Measurements from ENCODE around the gene OR1D5.

The OR1D5 gene

DNA sequence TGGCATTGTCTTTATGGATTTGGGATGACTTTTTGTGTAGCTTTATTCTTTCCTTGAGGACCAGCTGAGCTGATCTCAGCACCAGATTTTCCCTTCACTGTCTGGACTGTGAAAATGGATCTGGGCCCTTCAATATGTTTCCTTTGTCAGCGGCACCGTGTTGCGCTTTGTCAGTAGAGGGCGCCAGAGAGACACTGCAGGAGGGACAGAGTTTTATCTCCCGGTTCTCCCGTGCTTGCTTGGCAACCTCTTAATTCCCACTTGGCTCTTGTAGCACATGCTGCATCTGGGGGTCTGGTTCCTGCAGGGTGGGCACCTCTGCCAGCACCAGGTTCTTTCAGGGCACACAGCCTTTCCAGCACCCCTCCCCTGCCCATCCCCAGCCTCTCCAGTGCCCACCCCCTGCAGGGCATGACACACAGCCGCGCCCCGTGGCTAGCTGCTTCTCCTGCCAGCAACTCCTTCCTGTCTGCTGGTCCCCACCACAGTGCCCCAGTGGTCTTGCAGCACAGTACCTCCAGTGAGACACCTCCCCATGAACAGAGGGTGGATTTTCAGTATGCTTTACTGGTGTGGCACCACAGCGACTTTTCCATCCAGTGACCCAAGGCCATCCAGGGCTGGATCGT is 19.6 kb downstream of the OR1D5 start:
- TF ChIP-seq, protein P1, sequence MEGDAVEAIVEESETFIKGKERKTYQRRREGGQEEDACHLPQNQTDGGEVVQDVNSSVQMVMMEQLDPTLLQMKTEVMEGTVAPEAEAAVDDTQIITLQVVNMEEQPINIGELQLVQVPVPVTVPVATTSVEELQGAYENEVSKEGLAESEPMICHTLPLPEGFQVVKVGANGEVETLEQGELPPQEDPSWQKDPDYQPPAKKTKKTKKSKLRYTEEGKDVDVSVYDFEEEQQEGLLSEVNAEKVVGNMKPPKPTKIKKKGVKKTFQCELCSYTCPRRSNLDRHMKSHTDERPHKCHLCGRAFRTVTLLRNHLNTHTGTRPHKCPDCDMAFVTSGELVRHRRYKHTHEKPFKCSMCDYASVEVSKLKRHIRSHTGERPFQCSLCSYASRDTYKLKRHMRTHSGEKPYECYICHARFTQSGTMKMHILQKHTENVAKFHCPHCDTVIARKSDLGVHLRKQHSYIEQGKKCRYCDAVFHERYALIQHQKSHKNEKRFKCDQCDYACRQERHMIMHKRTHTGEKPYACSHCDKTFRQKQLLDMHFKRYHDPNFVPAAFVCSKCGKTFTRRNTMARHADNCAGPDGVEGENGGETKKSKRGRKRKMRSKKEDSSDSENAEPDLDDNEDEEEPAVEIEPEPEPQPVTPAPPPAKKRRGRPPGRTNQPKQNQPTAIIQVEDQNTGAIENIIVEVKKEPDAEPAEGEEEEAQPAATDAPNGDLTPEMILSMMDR (IDR thresholded peaks at IDR 0.05; ENCODE audit: insufficient read depth, low read depth, low read length, missing control alignments) = peak; percentile 34
- no peak overlapping the region for H3K4me3 ChIP-seq (ENCODE audit: low read length)
- no peak for DNase-seq (ENCODE audit: low read depth)

DNA sequence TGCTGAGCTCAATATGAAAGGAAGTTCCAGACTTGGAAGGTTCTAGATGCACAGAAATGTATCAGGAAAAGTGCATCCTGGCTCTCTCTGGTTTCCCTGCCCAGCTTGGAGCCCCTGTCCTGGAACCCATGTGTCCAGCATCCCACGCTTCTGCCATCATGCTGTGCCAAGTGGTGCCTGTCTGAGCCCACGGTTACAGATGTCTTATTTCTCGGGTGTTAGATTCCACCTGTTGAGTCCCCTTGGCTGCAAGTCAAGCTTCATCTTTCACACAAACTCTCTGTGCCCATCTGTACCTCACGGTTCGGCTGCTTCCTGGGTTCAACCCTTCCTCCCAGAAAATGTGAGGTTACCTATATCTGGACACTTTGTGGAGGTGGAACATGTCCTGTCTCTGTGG is 22.5 kb downstream of the OR1D5 start:
- TF ChIP-seq, protein P1 (IDR thresholded peaks at IDR 0.05; ENCODE audit: insufficient read depth, low read depth, low read length, missing control alignments) = no peak
- no peak for DNase-seq (ENCODE audit: low read depth)
- H3K4me3 ChIP-seq (ENCODE audit: low read length) = no peak overlapping the region

DNA sequence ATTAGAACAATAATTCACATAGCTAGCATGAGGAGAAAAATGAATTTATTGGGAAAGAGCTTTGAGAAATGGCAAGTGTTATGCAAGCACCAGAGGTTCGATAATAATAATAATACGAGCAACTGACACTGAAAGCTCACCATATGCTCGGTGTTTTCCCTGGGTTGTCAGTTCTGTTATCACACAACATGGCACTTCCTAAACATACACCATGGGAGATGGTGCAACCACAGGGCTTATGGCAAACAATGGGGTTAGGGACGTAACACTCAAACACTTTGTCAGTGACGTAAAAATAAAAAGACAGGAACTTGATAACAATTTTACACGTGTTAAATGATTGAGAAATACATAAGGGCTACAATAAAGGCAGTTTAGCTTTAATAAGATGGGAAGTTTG is 23.7 kb downstream of the OR1D5 start:
- H3K4me3 ChIP-seq (ENCODE audit: low read length) = no peak overlapping the region
- TF ChIP-seq, protein P1 (IDR thresholded peaks at IDR 0.05; ENCODE audit: insufficient read depth, low read depth, low read length, missing control alignments) = no peak
- no peak for DNase-seq (ENCODE audit: low read depth)

DNA sequence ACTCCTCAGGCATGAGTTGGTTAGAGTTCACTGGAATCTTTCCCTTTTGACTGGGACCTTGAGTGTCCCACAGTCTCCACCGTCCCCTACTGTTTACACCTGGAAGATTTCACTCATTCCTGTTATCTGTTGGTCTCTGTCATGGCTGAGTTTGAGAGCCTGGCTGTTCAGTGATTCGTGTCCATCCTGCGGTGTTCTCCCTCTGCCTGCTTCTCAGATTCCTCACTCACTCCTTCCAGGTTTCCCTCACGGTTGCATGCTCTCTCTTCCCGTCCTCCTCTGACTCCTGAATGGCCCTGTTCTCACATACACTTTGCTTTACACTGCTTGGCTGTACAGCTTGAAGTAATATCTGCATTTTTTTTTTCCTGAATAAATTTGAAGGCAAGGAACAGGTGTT is 24.5 kb downstream of the OR1D5 start:
- DNase-seq (ENCODE audit: low read depth) = no peak
- H3K4me3 ChIP-seq (ENCODE audit: low read length) = no peak overlapping the region
- TF ChIP-seq, protein P1 (IDR thresholded peaks at IDR 0.05; ENCODE audit: insufficient read depth, low read depth, low read length, missing control alignments) = no peak

DNA sequence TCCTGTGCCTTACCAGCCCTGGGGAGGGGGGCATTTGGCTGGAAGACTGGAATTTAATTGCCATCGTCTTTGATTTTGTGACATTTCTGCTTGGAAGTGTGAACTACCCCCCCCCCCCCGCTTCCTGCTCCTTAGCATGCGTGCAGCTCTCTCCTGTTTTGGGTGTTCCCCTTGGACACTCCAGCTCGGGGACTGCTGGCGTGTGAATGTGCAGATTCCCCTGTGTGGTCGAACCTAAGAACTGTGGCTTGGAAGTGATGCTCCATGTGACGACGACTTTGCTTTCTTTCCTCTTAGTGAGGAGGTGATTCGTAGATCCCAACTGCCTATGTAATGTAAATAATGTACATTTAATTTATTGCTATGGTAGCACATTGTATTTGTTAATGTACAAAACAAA is 26.1 kb downstream of the OR1D5 start:
- DNase-seq (ENCODE audit: low read depth) = no peak
- TF ChIP-seq, protein P1 (IDR thresholded peaks at IDR 0.05; ENCODE audit: insufficient read depth, low read depth, low read length, missing control alignments) = no peak

DNA sequence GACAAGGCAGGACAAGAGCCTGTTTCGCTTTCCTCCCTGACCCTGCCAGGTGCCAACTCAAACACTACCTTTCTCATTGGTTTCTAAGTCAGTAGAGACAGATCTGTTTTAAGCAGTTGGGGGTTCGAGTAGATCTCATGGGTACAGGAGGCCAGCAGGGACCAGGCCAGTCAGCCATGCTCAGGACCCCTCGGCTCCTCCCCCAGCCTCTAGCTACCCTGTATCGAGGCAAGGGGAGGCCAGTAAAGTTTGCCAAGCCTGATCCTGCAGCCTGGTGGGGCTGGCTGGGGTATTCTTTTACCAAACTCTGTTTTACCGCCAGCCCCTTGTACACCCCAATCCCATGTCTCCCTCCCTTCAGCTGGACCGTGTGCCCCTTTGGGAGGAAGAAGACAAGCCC is 26.6 kb downstream of the OR1D5 start:
- no peak overlapping the region for H3K4me3 ChIP-seq (ENCODE audit: low read length)
- TF ChIP-seq, protein P1 (IDR thresholded peaks at IDR 0.05; ENCODE audit: insufficient read depth, low read depth, low read length, missing control alignments) = no peak
- DNase-seq (ENCODE audit: low read depth) = no peak

More for the DNA sequence above, 26.1 kb downstream of the OR1D5 start:
- no peak overlapping the region for H3K4me3 ChIP-seq (ENCODE audit: low read length)

DNA sequence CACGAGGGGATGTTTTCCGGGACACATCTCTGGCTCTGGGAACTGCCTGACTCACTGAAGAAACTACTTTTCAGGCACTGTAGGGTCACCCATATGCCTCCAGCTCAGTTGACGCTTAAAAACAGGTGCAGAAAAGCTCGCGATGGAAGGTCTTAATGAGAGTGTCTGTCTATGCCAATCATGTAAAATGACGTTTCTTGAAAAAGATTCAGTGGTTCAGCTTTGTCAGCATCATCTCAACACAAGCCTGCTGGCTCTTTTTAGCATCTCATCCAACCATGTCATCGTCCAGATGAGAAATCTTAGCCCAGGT is 27.5 kb downstream of the OR1D5 start:
- no peak overlapping the region for H3K4me3 ChIP-seq (ENCODE audit: low read length)
- no peak for DNase-seq (ENCODE audit: low read depth)
- TF ChIP-seq, protein P1 (IDR thresholded peaks at IDR 0.05; ENCODE audit: insufficient read depth, low read depth, low read length, missing control alignments) = no peak
